ENCODE results near the gene SIK2.

GRCh38 chr11:111574373-111575225, 27.6 kb upstream of the SIK2 start:
- no peak for TF ChIP-seq CTCF (IDR thresholded peaks at IDR 0.05; ENCODE audit: insufficient read depth, low read depth, low read length)
- TF ChIP-seq EZH2 (IDR thresholded peaks at IDR 0.05; ENCODE audit: insufficient read depth, low read length) = no peak
